ENCODE data around the gene ARPC1A.
"Not testable (repeated sequence)": the region's sequence is repeated elsewhere in the genome, so short reads cannot be mapped to it uniquely, and the experiment has no call there.

Gene ARPC1A

GRCh38 chr7:99410635-99411034 is 84.9 kb downstream of the ARPC1A start:
- DNase-seq (ENCODE audit: low spot score), result no peak

- not testable (repeated sequence) for DNase-seq (ENCODE audit: low spot score)
Observed at GRCh38 chr7:99415513-99416127, 89.9 kb downstream of the ARPC1A start.

Measured in ecto neural progenitor cell (in vitro differentiated cells).